ENCODE measurements around the gene MORF4L1. TPM values are rescaled to one million over a fixed set of nuclear protein-coding genes. Genes with fewer than 3 reads are reported as not detected.
"Not testable (repeated sequence)": the region's sequence is repeated elsewhere in the genome, so short reads cannot be mapped to it uniquely, and the experiment has no call there.

The MORF4L1 gene
- total RNA-seq, 1 experiment from 2014 or later: 463 TPM

GRCh38 chr15:78879517-78880241 lies 7.0 kb downstream of the MORF4L1 start:
- peak; percentile 45 for DNase-seq
- no peaks in the 10 kb centered on the region for H3K27me3 ChIP-seq
- no peak overlapping the region for H3K4me3 ChIP-seq
- peaks cover 61% of the 10 kb centered on the region for H3K36me3 ChIP-seq
- no peaks in the 10 kb centered on the region for H3K9me3 ChIP-seq

DNA sequence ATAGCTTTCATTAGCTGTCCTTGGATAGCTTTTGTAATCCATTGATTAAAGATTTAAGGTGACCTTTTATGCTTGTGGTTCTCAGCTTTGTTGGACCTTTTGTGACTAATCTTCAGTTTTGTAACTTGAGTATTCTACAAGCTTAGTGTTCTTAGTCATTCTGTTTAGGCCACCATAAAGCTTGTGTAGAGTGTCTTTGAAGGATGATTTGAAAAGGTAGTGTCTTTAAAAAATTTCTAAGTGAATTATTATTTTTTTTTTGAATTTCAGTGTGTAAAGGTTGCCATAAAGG lies 7.5 kb downstream of the MORF4L1 start:
- no peaks in the 10 kb centered on the region for H3K9me3 ChIP-seq
- no peak for DNase-seq
- H3K27me3 ChIP-seq: no peaks in the 10 kb centered on the region
- H3K36me3 ChIP-seq: peaks cover 63% of the 10 kb centered on the region
- H3K4me3 ChIP-seq: no peak overlapping the region

GRCh38 chr15:78880813-78881212 lies 8.1 kb downstream of the MORF4L1 start:
- H3K27me3 ChIP-seq: no peaks in the 10 kb centered on the region
- DNase-seq: no peak
- no peaks in the 10 kb centered on the region for H3K9me3 ChIP-seq
- no peak overlapping the region for H3K4me3 ChIP-seq
- peaks cover 70% of the 10 kb centered on the region for H3K36me3 ChIP-seq

GRCh38 chr15:78881681-78882080 lies 9.0 kb downstream of the MORF4L1 start:
- H3K27me3 ChIP-seq: no peaks in the 10 kb centered on the region
- H3K9me3 ChIP-seq: no peaks in the 10 kb centered on the region
- H3K36me3 ChIP-seq: peaks cover 78% of the 10 kb centered on the region
- DNase-seq: no peak
- H3K4me3 ChIP-seq: no peak overlapping the region

DNA sequence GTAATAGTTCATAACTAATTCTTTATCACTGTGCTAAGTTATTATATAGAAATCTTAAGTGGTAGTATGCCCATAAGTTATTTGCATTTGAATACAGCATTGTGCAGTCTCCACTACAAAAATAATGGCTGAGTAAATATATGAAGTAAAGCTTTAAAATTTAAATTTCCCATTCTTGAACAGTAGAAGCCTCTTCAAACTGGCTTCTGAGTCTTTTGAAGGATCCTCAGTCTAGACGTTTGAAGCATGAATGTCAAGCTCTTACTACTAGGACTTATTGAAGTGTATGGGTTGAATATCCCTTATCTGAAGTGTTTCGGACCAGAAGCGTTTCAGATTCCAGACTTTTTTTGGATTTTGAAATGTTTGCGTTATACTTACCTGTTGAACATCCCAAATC lies 16.3 kb downstream of the MORF4L1 start:
- Histone ChIP-seq H3K36me3 (peaks cover 98% of the 10 kb centered on the region), H3K4me3 (no peak overlapping the region), H3K27me3 (no peaks in the 10 kb centered on the region), H3K9me3 (no peaks in the 10 kb centered on the region)
- no peak for DNase-seq

GRCh38 chr15:78893538-78893937 lies 20.8 kb downstream of the MORF4L1 start:
- H3K36me3 ChIP-seq: peaks cover 96% of the 10 kb centered on the region
- H3K27me3 ChIP-seq: no peaks in the 10 kb centered on the region
- no peak for DNase-seq
- H3K9me3 ChIP-seq: no peaks in the 10 kb centered on the region
- no peak overlapping the region for H3K4me3 ChIP-seq

GRCh38 chr15:78895471-78895870 lies 22.8 kb downstream of the MORF4L1 start:
- Histone ChIP-seq H3K36me3 (peaks cover 93% of the 10 kb centered on the region), H3K27me3 (no peaks in the 10 kb centered on the region), H3K4me3 (no peak overlapping the region), H3K9me3 (no peaks in the 10 kb centered on the region)
- no peak for DNase-seq

GRCh38 chr15:78898540-78898939 lies 25.9 kb downstream of the MORF4L1 start:
- peaks cover 91% of the 10 kb centered on the region for H3K36me3 ChIP-seq
- H3K27me3 ChIP-seq: no peaks in the 10 kb centered on the region
- no peak overlapping the region for H3K4me3 ChIP-seq
- DNase-seq: no peak
- H3K9me3 ChIP-seq: no peaks in the 10 kb centered on the region

DNA sequence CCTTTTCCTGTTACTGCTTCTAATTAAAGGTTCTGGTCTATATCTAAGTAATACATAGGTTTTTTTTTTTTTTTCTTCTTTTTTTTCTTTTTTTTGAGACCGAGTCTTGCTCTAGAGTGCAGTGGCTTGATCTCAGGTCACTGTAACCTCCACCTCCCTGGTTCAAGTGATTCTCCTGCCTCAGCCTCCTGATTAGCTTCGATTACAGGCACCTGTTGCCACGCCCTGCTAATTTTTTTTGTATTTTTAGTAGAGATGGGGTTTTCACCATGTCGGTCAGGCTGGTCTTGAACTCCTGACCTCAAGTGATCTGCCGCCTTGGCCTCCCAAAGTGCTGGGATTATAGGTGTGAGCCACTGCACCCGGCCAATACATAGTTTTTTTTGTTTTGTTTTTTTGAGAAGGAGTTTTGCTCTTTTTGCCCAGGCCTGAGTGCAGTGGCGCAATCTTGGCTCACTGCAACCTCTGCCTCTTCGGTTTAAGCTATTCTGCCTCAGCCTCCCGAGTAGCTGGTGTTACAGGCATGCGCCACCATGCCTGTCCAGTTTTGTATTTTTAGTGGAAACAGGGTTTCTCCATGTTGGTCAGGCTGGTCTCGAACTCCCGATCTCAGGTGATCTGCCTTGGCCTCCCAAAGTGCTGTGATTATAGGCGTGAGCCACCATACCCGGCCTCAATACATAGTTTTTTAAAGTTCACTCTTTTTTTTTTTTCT lies 28.3 kb downstream of the MORF4L1 start:
- H3K36me3 ChIP-seq: peaks cover 89% of the 10 kb centered on the region
- not testable (repeated sequence) for H3K9me3 ChIP-seq, H3K27me3 ChIP-seq, H3K4me3 ChIP-seq, DNase-seq

- H3K36me3 ChIP-seq: peaks cover 94% of the 10 kb centered on the region
- H3K4me3 ChIP-seq, H3K27me3 ChIP-seq, H3K9me3 ChIP-seq, DNase-seq: not testable (repeated sequence)
Observed at GRCh38 chr15:78902281-78903032, 29.8 kb downstream of the MORF4L1 start.

GRCh38 chr15:78904599-78905358 lies 32.1 kb downstream of the MORF4L1 start:
- DNase-seq: no peak
- H3K27me3 ChIP-seq: no peaks in the 10 kb centered on the region
- no peak overlapping the region for H3K4me3 ChIP-seq
- no peaks in the 10 kb centered on the region for H3K9me3 ChIP-seq
- H3K36me3 ChIP-seq: peaks cover 92% of the 10 kb centered on the region

GRCh38 chr15:78906316-78906620 lies 33.6 kb downstream of the MORF4L1 start:
- DNase-seq: peak; percentile 28
- Histone ChIP-seq H3K9me3 (no peaks in the 10 kb centered on the region), H3K36me3 (peaks cover 93% of the 10 kb centered on the region), H3K27me3 (no peaks in the 10 kb centered on the region), H3K4me3 (no peak overlapping the region)

GRCh38 chr15:78907577-78907976 lies 34.9 kb downstream of the MORF4L1 start:
- Histone ChIP-seq H3K9me3 (no peaks in the 10 kb centered on the region), H3K36me3 (peaks cover 91% of the 10 kb centered on the region), H3K4me3 (no peak overlapping the region), H3K27me3 (no peaks in the 10 kb centered on the region)
- DNase-seq: no peak

- DNase-seq: no peak
- H3K4me3 ChIP-seq: no peak overlapping the region
Observed at GRCh38 chr15:78909160-78909695, 36.5 kb downstream of the MORF4L1 start.

DNA sequence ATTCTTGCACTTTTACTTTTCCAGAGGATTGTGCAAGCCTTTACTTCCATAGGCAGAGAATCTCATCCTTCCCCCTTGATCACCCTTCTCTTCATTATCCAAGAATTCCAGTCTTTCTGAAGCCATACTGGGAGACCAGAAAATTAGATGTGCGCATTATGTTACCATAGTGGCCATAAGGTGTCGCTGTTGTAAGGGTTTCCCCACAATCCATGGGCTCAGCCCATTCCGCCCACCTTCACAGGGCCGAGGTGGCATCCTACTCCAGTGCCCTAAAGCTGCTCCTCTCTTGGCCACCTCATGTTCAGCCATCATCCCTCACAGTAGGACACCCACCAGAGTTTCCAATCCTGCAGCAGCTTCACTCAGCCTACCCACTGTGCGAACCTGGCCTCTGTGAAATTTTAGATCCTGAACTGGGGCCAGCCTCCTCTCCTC lies 37.1 kb downstream of the MORF4L1 start:
- no peak for DNase-seq
- peaks cover 89% of the 10 kb centered on the region for H3K36me3 ChIP-seq
- no peaks in the 10 kb centered on the region for H3K9me3 ChIP-seq
- no peak overlapping the region for H3K4me3 ChIP-seq
- no peaks in the 10 kb centered on the region for H3K27me3 ChIP-seq

More at GRCh38 chr15:78909160-78909695, 36.5 kb downstream of the MORF4L1 start:
- no peaks in the 10 kb centered on the region for H3K9me3 ChIP-seq
- no peaks in the 10 kb centered on the region for H3K27me3 ChIP-seq
- H3K36me3 ChIP-seq: peaks cover 91% of the 10 kb centered on the region

DNA sequence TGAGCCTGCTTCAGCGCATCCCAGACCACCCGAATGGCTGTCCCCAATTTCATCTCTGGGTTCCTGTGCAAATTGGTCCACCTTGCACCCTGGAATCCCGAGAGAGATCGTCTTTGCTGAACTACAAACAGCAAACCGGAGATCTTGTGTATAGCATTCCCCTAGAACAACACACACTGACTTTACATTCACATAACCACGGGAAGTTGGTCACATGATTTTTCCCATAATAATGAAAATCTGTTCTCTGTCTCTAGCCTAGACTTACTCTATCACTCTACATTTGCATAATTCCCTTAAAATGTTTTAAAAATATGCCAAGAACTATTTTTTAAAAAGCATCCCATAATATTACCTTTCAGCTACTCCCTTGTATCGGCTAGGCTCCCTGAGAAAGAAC lies 37.6 kb downstream of the MORF4L1 start:
- no peaks in the 10 kb centered on the region for H3K9me3 ChIP-seq
- H3K4me3 ChIP-seq: no peak overlapping the region
- DNase-seq: no peak
- H3K27me3 ChIP-seq: no peaks in the 10 kb centered on the region
- H3K36me3 ChIP-seq: peaks cover 89% of the 10 kb centered on the region

- Histone ChIP-seq H3K9me3 (no peaks in the 10 kb centered on the region), H3K36me3 (peaks cover 77% of the 10 kb centered on the region), H3K4me3 (no peak overlapping the region), H3K27me3 (no peaks in the 10 kb centered on the region)
- no peak for DNase-seq
Observed at GRCh38 chr15:78912316-78912715, 39.6 kb downstream of the MORF4L1 start.
